ENCODE data around the gene UBR2. TPM values are rescaled to one million over a fixed set of nuclear protein-coding genes. Genes with fewer than 3 reads are reported as not detected.
A peak's percentile ranks its signal among the peaks of the same experiment; 100 is the strongest.

The UBR2 gene
- total and polyA plus RNA-seq, 2 of the 4 experiments (the other 2 are of a cell fraction) = 7.7 to 32.3 TPM

DNA sequence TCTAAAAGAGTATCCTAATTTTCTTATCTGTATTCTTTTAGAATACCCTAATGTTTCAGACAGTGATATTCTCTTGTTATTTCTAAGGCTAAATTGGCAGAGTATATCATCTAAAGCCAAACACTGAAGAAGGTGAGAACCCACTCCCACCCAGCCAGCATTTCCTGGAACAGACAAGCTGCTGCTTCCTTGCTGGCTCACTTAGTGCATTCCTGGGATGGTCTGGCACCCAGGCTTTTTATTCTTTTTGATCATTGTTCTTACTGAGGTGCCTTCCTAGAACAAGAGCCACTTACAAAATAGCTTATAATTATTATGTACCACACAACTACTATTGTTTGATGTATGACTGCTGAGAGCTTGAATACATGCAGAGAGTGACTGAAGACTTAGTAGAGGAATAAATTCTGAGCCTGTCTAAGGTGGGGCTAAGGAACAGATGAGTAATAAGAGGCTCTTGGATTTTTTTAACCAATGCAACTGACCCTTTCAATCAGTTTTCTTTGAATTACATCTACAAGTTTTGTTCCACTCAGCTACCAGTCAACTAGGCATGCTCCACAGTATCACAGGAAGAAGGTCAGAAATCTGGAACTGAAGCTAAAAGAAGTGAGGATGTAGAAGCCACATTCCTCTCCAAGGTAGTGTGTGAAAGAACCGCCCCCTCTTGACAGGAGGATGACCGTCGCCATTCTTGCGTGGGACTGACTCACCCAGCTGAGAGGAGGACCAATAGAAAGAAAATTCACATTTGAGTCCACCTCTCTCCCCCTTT is 128.5 kb downstream of the UBR2 start:
- DNase-seq = peak; percentile 80
- CTCF ChIA-PET = interaction anchor here (0.5 to 1.0 kb wide), 2 partner anchors 9 to 33 kb away, joined by 3 read pairs; no protein-coding TSS in a partner anchor
- H2AK9ac ChIP-seq (replicated peaks; ENCODE audit: low read depth, low read length, poor library complexity) = no peak overlapping the region
- no peak overlapping the region for H2AK5ac ChIP-seq (ENCODE audit: low read depth, low read length)
- BruUV-seq (replicated peaks) = no TSS peak
- H2BK5ac ChIP-seq (ENCODE audit: low read depth, low read length, poor library complexity, severe bottlenecking) = no peak overlapping the region
- 0 out of 2 replicates have a peak, but pooled peaks have one; percentile 1 for TF ChIP-seq SMC3 (IDR thresholded peaks at IDR 0.05; ENCODE audit: low read depth, low read length)
- TF ChIP-seq BHLHE40 (IDR thresholded peaks at IDR 0.05; ENCODE audit: low read depth, low read length) = no peak
- ATAC-seq (ENCODE audit: low read depth) = peak; percentile 36; the same call in 1 of the 2 replicates
- no peak overlapping the region for H4K5ac ChIP-seq (ENCODE audit: low read depth, low read length)
- peaks cover 14% of the 10 kb centered on the region for H3K9me1 ChIP-seq (ENCODE audit: insufficient read depth, low read length)
- in situ Hi-C loops (cut with MboI; ENCODE audit: low sequenced_read_pairs) = no loop called here
- no peak overlapping the region for H3K14ac ChIP-seq (replicated peaks; ENCODE audit: low read depth, low read length)
- H4K8ac ChIP-seq (ENCODE audit: low read depth in 2 of 2, low read length in 2 of 2) = no peak overlapping the region
- H3K4me2 ChIP-seq (ENCODE audit: low read depth, low read length) = no peak overlapping the region
- no peak overlapping the region for H3K18ac ChIP-seq (ENCODE audit: low read depth, low read length)
- no peaks in the 10 kb centered on the region for H3K27me3 ChIP-seq (ENCODE audit: control insufficient read depth, insufficient read depth, low read length)
- no peak overlapping the region for H3K9ac ChIP-seq (ENCODE audit: low read depth, low read length)
- no peak overlapping the region for H3K4me3 ChIP-seq (ENCODE audit: insufficient read depth, low read depth, low read length)
- no CpG with 5 or more reads among the region's 4 CpGs for WGBS, 2 experiments (ENCODE audit: extremely low coverage in 2 of 2, insufficient read length in 1 of 2)
- peaks cover 18% of the 10 kb centered on the region for H3K4me1 ChIP-seq (ENCODE audit: control insufficient read depth, insufficient read depth, low read length)
- no peak overlapping the region for H2BK20ac ChIP-seq (ENCODE audit: low read depth, low read length)
- H3K27ac ChIP-seq (ENCODE audit: insufficient read depth, low read length) = no peak overlapping the region
- no peak overlapping the region for H3K23ac ChIP-seq (ENCODE audit: low read depth, low read length)
- H2BK15ac ChIP-seq (ENCODE audit: low read depth, low read length) = no peak overlapping the region
- H3K36me3 ChIP-seq (ENCODE audit: control insufficient read depth, insufficient read depth, low read length) = peaks cover 25% of the 10 kb centered on the region
- H2BK120ac ChIP-seq (ENCODE audit: low read depth, low read length) = no peak overlapping the region
- H3K4ac ChIP-seq (ENCODE audit: low read depth, low read length) = no peak overlapping the region
- peaks cover 3 to 18% of the 10 kb centered on the region in 2 experiments; a peak in 2 of 4 replicates for H3K79me1 ChIP-seq (ENCODE audit: low read depth in 1 of 2, low read length in 2 of 2)
- POLR2A ChIA-PET (ENCODE audit: unreplicated experiment) = interaction anchor here (0.5 to 0.6 kb wide), 2 partner anchors 90 to 96 kb away, joined by 3 to 5 read pairs; no protein-coding TSS in a partner anchor
- H3K56ac ChIP-seq (ENCODE audit: extremely low read depth, insufficient read depth, low read length) = no peak overlapping the region
- H4K91ac ChIP-seq (ENCODE audit: insufficient read depth, low read depth, low read length) = no peak overlapping the region
- no peak overlapping the region for H2AFZ ChIP-seq (replicated peaks; ENCODE audit: low read length, poor library complexity)
- no peaks in the 10 kb centered on the region for H3K9me3 ChIP-seq (ENCODE audit: control insufficient read depth, insufficient read depth, low read length)
- intact Hi-C loops (cut with micrococcal nuclease) = no loop called here
- dilution Hi-C loops (cut with HindIII; ENCODE audit: low sequenced_read_pairs, unreplicated experiment) = no loop called here
- no peaks in the 10 kb centered on the region; the same call in 1 of the 2 replicates for H4K20me1 ChIP-seq (ENCODE audit: insufficient read depth, low read length)
